Ascending aorta (tissue), 2 donors: ENCODE data around the gene LTBP2. TPM values are rescaled to one million over a fixed set of nuclear protein-coding genes. Genes with fewer than 3 reads are reported as not detected.
A peak's percentile ranks its signal among the peaks of the same experiment; 100 is the strongest.
"Not testable (repeated sequence)": the region's sequence is repeated elsewhere in the genome, so short reads cannot be mapped to it uniquely, and the experiment has no call there.

Source experiments
- DNase-seq, 2 donors: peaks; one replicate each; pipeline ENCODE4 v3.0.0-alpha.2; 2019; ENCODE audit warnings: low spot score in 2 of 2
- H3K27ac ChIP-seq, 2 donors: fragments of 200-600 bp; sonication (generic); one replicate each; pipeline ENCODE4 v1.5.1; 2016 to 2017; ENCODE audit warnings: mild to moderate bottlenecking in 1 of 2
- H3K27me3 ChIP-seq: fragments of 200-600 bp; sonication (generic); one replicate; pipeline ENCODE4 v1.5.1; 2017
- H3K36me3 ChIP-seq, 2 donors: fragments of 200-600 bp; sonication (generic); one replicate each; pipeline ENCODE4 v1.5.1; 2016
- H3K4me1 ChIP-seq, 2 donors: fragments of 200-600 bp; sonication (generic); one replicate each; pipeline ENCODE4 v1.5.1; 2016 to 2017; ENCODE audit warnings: mild to moderate bottlenecking in 1 of 2
- H3K4me3 ChIP-seq, 2 donors: fragments of 200-600 bp; sonication (generic); one replicate each; pipeline ENCODE4 v1.5.1; 2016 to 2017; ENCODE audit warnings: mild to moderate bottlenecking in 1 of 2
- H3K9me3 ChIP-seq, 2 donors: fragments of 200-600 bp; sonication (generic); one replicate each; pipeline ENCODE4 v1.5.1; 2016
- intact Hi-C: fragments of 100-400 bp; cut with DNase I; formaldehyde crosslinking; loops from one replicate; pipeline ENCODE4 v1.15.1; 2023
- total RNA-seq: library from RNA; depleted of rRNA; stranded (reverse); fragments of >200 nt; gene quantifications from one replicate; pipeline ENCODE4 v1.1.0, GENCODE V29; 2016
- TF ChIP-seq, protein P1 (sequence below), 3 experiments: fragments of 200-600 bp in 2 of 3; fragments of 450-650 bp in 1 of 3; sonication (generic) in 2 of 3; IDR thresholded peaks; one replicate each; pipeline ENCODE4 v1.5.1; 2016 to 2019; ENCODE audit warnings: antibody characterized with exemption in 3 of 3, mild to moderate bottlenecking in 1 of 3, moderate library complexity in 1 of 3

The LTBP2 gene
- total RNA-seq, 1 donor from 2014 or later, result 383 TPM

DNA sequence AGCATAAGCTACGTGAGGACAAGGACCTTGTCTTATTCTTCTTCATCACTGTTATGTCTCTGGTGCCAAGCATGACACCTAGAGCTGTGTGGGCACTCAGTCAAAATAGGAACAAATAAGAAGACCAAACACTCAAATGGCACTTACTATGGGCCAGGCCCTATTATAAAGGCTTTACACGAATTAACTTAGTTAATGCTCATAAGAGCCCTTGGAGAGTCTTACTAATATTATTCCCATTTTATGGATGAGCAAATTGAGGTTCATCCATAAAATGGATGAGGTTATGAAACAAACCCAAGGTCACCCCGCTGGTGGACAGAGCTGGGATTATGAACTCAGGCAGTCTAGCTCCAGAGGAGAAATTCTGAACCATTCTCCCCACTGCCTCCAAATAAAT lies 70.8 kb downstream of the LTBP2 start:
- Histone ChIP-seq H3K4me1 (no peaks in the 10 kb centered on the region), H3K36me3 (peaks cover 54 to 62% of the 10 kb centered on the region in 2 donors), H3K27ac (peak overlapping the region in 1 of 2 donors; percentile 17), H3K4me3 (no peak overlapping the region), H3K9me3 (no peaks in the 10 kb centered on the region), H3K27me3 (no peaks in the 10 kb centered on the region)
- TF ChIP-seq, protein P1, sequence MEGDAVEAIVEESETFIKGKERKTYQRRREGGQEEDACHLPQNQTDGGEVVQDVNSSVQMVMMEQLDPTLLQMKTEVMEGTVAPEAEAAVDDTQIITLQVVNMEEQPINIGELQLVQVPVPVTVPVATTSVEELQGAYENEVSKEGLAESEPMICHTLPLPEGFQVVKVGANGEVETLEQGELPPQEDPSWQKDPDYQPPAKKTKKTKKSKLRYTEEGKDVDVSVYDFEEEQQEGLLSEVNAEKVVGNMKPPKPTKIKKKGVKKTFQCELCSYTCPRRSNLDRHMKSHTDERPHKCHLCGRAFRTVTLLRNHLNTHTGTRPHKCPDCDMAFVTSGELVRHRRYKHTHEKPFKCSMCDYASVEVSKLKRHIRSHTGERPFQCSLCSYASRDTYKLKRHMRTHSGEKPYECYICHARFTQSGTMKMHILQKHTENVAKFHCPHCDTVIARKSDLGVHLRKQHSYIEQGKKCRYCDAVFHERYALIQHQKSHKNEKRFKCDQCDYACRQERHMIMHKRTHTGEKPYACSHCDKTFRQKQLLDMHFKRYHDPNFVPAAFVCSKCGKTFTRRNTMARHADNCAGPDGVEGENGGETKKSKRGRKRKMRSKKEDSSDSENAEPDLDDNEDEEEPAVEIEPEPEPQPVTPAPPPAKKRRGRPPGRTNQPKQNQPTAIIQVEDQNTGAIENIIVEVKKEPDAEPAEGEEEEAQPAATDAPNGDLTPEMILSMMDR (IDR thresholded peaks at IDR 0.05), result no peak
- DNase-seq, result no peak
- intact Hi-C loops, result no loop called here

DNA sequence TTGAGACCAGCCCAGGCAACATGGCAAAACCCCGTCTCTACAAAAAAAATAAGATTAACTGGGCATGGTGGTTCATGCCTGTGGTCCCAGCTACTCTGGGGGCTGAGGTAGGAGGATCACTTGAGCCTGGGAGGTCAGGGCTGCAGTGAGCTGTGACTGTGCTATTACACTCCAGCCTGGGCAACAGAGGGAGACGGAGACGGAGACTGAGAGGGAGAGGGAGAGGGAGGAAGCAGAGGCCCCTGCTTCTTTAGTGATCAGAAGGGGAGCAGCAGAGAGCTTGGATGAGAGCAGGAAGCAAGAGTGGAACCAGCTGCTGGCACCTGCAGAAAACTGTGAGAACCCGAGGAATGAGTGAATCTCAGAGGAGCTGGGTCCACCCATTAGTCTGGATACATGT lies 72.5 kb downstream of the LTBP2 start:
- no peaks in the 10 kb centered on the region for H3K9me3 ChIP-seq
- no peaks in the 10 kb centered on the region for H3K4me1 ChIP-seq
- DNase-seq, result no peak
- H3K4me3 ChIP-seq, result no peak overlapping the region
- intact Hi-C loops, result no loop called here
- peaks cover 54 to 61% of the 10 kb centered on the region in 2 donors for H3K36me3 ChIP-seq
- no peaks in the 10 kb centered on the region for H3K27me3 ChIP-seq
- H3K27ac ChIP-seq, result peak overlapping the region; percentile 16 to 36
- TF ChIP-seq, protein P1 (IDR thresholded peaks at IDR 0.05), result no peak

DNA sequence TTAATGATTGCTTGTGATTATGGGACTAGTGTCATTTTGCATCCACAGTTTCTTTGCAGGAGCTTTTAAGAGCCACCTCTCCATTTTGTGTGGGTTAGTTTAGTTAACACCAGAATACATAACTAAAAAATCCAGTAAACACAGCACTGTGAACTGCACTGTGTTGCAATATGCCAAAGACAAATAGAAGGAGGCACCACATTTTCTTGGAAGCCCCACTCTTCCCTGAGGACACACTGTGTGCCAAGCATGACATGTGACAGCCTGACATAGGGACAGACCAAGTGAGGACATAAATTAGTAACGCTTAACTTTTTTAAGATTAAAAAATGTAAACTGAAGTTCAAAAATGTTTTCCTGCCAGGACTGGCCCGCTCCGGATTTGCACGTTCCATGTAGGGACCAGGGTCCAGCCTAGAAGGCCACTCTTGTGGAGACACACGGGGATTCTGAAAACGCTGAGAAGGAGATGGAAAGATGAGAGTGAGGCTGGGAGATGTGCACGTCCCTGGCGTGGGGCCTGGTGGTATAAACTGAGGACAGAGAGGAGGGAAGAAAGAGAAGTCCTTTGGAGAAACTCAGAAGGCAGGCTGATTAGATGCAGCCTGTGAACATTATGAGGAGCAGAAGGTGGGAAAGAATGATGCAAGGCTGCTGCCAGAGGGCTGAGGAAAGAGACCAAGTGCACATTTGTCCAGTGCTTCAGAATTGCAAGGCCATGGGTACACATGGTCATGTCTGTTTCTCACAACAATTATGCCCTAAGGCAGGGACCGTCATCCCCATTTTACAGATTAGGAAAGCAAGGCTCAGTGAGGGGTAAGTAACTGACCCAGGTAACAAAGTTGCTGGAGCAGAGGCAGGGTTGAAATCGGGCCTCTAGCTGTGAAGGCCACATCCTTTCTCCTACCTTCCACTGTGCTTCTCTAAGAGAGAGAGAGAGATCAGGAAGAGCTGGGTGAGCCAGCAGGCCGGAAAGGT lies 73.3 kb downstream of the LTBP2 start:
- Histone ChIP-seq H3K9me3 (no peaks in the 10 kb centered on the region), H3K4me3 (no peak overlapping the region), H3K36me3 (peaks cover 62% of the 10 kb centered on the region in 2 donors), H3K4me1 (no peaks in the 10 kb centered on the region), H3K27me3 (no peaks in the 10 kb centered on the region), H3K27ac (peak overlapping the region in 1 of 2 donors; percentile 30)
- no peak for DNase-seq
- TF ChIP-seq, protein P1 (IDR thresholded peaks at IDR 0.05), result no peak
- intact Hi-C loops, result no loop called here

DNA sequence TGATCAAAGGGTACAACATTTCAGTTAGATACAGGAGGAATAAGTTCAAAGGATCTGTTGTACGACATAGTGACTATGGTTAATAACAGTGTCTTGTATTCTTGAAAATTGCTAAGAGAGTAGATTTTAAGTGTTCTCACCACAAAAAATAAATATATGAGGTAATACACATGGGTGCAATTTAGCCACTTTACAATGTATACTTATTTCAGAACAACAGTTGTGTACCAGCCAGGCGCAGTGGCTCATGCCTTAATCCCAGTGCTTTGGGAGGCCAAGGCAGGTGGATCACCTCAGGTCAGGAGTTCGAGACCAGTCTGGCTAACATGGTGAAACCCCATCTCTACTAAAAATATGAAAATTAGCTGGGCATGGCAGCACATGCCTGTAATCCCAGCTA lies 75.7 kb downstream of the LTBP2 start:
- peaks cover 78 to 80% of the 10 kb centered on the region in 2 donors for H3K36me3 ChIP-seq
- H3K9me3 ChIP-seq, H3K4me3 ChIP-seq, intact Hi-C loops, H3K4me1 ChIP-seq, H3K27me3 ChIP-seq, DNase-seq: not testable (repeated sequence)
- peak overlapping the region in 1 of 2 donors; percentile 47 for H3K27ac ChIP-seq

DNA sequence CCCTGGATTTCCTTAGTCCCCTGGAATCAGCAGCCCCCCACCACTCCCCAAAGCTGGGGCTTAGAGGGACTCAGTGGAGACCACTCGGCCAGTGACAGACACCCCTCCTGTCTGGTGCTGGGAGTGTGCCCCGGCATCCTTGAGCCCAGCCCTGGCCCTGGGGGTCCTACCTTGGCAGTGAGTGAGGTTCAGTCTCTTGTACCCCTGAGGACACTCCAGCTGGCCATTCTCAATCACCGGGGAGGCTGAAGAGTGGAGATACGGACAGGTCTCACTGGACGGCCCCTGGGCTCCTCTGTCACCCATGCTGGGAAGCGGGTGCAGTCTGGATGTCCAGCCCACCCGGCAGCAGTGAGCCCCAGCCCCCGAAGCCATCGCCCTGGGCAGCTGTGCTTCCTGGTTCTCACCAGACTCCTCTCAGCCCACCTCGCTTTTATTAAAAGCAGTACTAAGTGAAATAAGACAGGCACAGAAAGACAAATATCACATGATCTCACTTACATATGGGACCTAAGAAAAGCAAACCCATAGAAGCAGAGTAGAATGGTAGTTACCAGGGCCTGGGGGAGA lies 76.2 kb downstream of the LTBP2 start:
- DNase-seq, result no peak
- H3K27ac ChIP-seq, result peak overlapping the region; percentile 37 to 47

More for the DNA sequence above, 76.2 kb downstream of the LTBP2 start:
- Histone ChIP-seq H3K9me3 (no peaks in the 10 kb centered on the region), H3K36me3 (peaks cover 80% of the 10 kb centered on the region in 2 donors), H3K4me3 (no peak overlapping the region), H3K27me3 (no peaks in the 10 kb centered on the region), H3K4me1 (no peaks in the 10 kb centered on the region)
- intact Hi-C loops, result no loop called here
- TF ChIP-seq, protein P1 (IDR thresholded peaks at IDR 0.05), result no peak
